ENCODE measurements around the gene TMEM242.

The TMEM242 gene

GRCh38 chr6:157316871-157317814 lies 6.2 kb downstream of the TMEM242 start:
- Histone ChIP-seq H3K4me3 (ENCODE audit: low read depth, low read length) (no peak overlapping the region), H3K9me3 (ENCODE audit: control insufficient read depth, insufficient read depth, low read depth, low read length) (no peaks in the 10 kb centered on the region), H3K36me3 (ENCODE audit: control insufficient read depth in 2 of 2, insufficient read depth in 1 of 2, low read length in 2 of 2) (peaks cover 16 to 82% of the 10 kb centered on the region in 2 experiments), H3K4me1 (ENCODE audit: control insufficient read depth, insufficient read depth, low read length) (no peaks in the 10 kb centered on the region), H3K27ac (ENCODE audit: extremely low read depth, low read depth, low read length) (no peak overlapping the region)
- ChIA-PET POLR2A (no interaction called here), CTCF (interaction anchor here (0.5 to 5.7 kb wide), 10 partner anchors 7 to 1273 kb away, joined by 3 to 39 read pairs (median 6); partner anchors contain the start of gene TMEM242)
- TF ChIP-seq ZNF600 (tag by site-specific recombination; IDR thresholded peaks at IDR 0.05) (peak; percentile 9; the same call in 1 of the 2 replicates), ZNF76 (tag by site-specific recombination; IDR thresholded peaks at IDR 0.05; ENCODE audit: borderline replicate concordance, low read depth) (no peak), ZBTB17 (tag by site-specific recombination; IDR thresholded peaks at IDR 0.05) (peak; percentile 45; the same call in 1 of the 2 replicates), PRDM1 (tag by site-specific recombination; IDR thresholded peaks at IDR 0.05) (peak; percentile 98), ELK4 (IDR thresholded peaks at IDR 0.05; ENCODE audit: borderline replicate concordance, low read depth, low read length) (no peak), ZNF660 (tag by site-specific recombination; IDR thresholded peaks at IDR 0.05) (peak; percentile 79; the same call in 1 of the 2 replicates), ZNF416 (tag by site-specific recombination; IDR thresholded peaks at IDR 0.05) (no peak), ZNF548 (tag by site-specific recombination; IDR thresholded peaks at IDR 0.05) (no peak), ZNF529 (tag by site-specific recombination; IDR thresholded peaks at IDR 0.05; ENCODE audit: insufficient replicate concordance) (no peak), ZNF10 (tag by site-specific recombination; IDR thresholded peaks at IDR 0.05) (peak; percentile 85), ZNF692 (tag by site-specific recombination; IDR thresholded peaks at IDR 0.05) (peak; percentile 42; the same call in 1 of the 2 replicates), TSHZ1 (tag by site-specific recombination; IDR thresholded peaks at IDR 0.05; ENCODE audit: borderline replicate concordance) (no peak), ZBTB48 (tag by site-specific recombination; IDR thresholded peaks at IDR 0.05) (peak; percentile 29; the same call in 1 of the 2 replicates), ZNF366 (tag by site-specific recombination; conservative IDR thresholded peaks at IDR 0.05) (peak; percentile 61), ZNF2 (tag by site-specific recombination; IDR thresholded peaks at IDR 0.05) (0 out of 2 replicates have a peak, but pooled peaks have one; percentile 42), ZNF629 (tag by site-specific recombination; IDR thresholded peaks at IDR 0.05) (peak; percentile 72), ZNF433 (tag by site-specific recombination; IDR thresholded peaks at IDR 0.05; ENCODE audit: low read depth) (no peak), ZNF184 (tag by site-specific recombination; IDR thresholded peaks at IDR 0.05) (no peak), ZNF335 (tag by site-specific recombination; conservative IDR thresholded peaks at IDR 0.05) (peak; percentile 34; the same call in 1 of the 2 replicates), ZNF24 (tag by site-specific recombination; IDR thresholded peaks at IDR 0.05) (0 out of 2 replicates have a peak, but pooled peaks have one; percentile 36), ZNF324 (tag by site-specific recombination; IDR thresholded peaks at IDR 0.05) (no peak), ZNF112 (tag by site-specific recombination; IDR thresholded peaks at IDR 0.05) (no peak), ZNF157 (tag by site-specific recombination; IDR thresholded peaks at IDR 0.05) (no peak)
- TF ChIP-seq, protein P1, sequence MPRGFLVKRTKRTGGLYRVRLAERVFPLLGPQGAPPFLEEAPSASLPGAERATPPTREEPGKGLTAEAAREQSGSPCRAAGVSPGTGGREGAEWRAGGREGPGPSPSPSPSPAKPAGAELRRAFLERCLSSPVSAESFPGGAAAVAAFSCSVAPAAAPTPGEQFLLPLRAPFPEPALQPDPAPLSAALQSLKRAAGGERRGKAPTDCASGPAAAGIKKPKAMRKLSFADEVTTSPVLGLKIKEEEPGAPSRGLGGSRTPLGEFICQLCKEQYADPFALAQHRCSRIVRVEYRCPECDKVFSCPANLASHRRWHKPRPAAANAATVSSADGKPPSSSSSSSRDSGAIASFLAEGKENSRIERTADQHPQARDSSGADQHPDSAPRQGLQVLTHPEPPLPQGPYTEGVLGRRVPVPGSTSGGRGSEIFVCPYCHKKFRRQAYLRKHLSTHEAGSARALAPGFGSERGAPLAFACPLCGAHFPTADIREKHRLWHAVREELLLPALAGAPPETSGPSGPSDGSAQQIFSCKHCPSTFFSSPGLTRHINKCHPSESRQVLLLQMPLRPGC (tag by site-specific recombination; IDR thresholded peaks at IDR 0.05), result no peak
